NT2/D1 (cell line): ENCODE data around the gene ADM2.

Experiments
- SUZ12 ChIP-seq: IDR thresholded peaks from 2 replicates; pipeline ENCODE4 v1.6.1; 2011; ENCODE audit not compliant: insufficient read length, insufficient read depth; ENCODE audit errors: extremely low read depth
- YY1 ChIP-seq: IDR thresholded peaks from 2 replicates; pipeline ENCODE4 v1.6.1; 2011; ENCODE audit not compliant: insufficient read length, insufficient read depth
- ZNF274 ChIP-seq: IDR thresholded peaks from 2 replicates; pipeline ENCODE4 v1.6.1; 2011; ENCODE audit warnings: mild to moderate bottlenecking, low read depth, low read length

- TF ChIP-seq YY1 (no peak), SUZ12 (no peak), ZNF274 (no peak)
These were observed 16.9 kb upstream of the ADM2 start for GRCh38 chr22:50464451-50464850.
